GM12891 (cell line): ENCODE measurements around the gene EPB41L2.

ENCODE experiments used
- DNase-seq: peaks from one replicate; pipeline ENCODE4 v3.0.0; 2011; ENCODE audit warnings: low spot score; ENCODE audit not compliant: insufficient read length
- FAIRE-seq: peaks from 2 replicates; lab custom pipeline; 2011; peaks lifted over from hg19 to GRCh38; lab: Jason Lieb, UNC
- PAX5 ChIP-seq: IDR thresholded peaks from 2 replicates; pipeline ENCODE4 v1.6.1; 2011; ENCODE audit warnings: low read length, moderate library complexity, mild to moderate bottlenecking; ENCODE audit not compliant: insufficient read depth, severe bottlenecking
- POLR2A ChIP-seq: IDR thresholded peaks from 2 replicates; pipeline ENCODE4 v1.6.1; 2011; ENCODE audit warnings: low read depth, low read length, control low read depth
- POLR2AphosphoS5 ChIP-seq: IDR thresholded peaks from 2 replicates; pipeline ENCODE4 v1.6.1; 2011; ENCODE audit warnings: low read depth, low read length, control low read depth
- POU2F2 ChIP-seq: IDR thresholded peaks from 2 replicates; pipeline ENCODE4 v1.6.1; 2011; ENCODE audit warnings: low read depth, mild to moderate bottlenecking, control low read depth, low read length, moderate library complexity
- SPI1 ChIP-seq: IDR thresholded peaks from 2 replicates; pipeline ENCODE4 v1.6.1; 2011; ENCODE audit warnings: low read depth, low read length, control low read depth
- TAF1 ChIP-seq: IDR thresholded peaks from 2 replicates; pipeline ENCODE4 v1.6.1; 2011; ENCODE audit warnings: low read depth, low read length, control low read depth

EPB41L2 gene

DNA sequence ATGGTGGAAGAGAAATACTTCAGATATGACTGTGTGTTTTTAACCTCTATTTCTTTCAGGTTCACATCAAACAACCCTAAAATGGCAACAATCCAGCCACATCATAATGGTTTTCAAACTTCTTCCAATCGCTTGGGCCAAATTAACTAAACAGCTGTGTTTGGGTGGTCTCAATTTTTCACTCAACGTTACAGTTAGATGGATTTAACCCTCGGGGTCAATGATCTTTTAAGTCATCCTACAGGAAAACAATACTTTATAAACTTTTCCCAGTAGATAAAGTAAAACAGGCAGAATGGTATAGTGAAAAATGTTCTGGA lies 60.4 kb downstream of the EPB41L2 start:
- FAIRE-seq (no peak), DNase-seq (no peak)
- no peak for TF ChIP-seq POU2F2
- no peak for TF ChIP-seq POLR2A
- TF ChIP-seq PAX5, result no peak
- no peak for TF ChIP-seq TAF1

DNA sequence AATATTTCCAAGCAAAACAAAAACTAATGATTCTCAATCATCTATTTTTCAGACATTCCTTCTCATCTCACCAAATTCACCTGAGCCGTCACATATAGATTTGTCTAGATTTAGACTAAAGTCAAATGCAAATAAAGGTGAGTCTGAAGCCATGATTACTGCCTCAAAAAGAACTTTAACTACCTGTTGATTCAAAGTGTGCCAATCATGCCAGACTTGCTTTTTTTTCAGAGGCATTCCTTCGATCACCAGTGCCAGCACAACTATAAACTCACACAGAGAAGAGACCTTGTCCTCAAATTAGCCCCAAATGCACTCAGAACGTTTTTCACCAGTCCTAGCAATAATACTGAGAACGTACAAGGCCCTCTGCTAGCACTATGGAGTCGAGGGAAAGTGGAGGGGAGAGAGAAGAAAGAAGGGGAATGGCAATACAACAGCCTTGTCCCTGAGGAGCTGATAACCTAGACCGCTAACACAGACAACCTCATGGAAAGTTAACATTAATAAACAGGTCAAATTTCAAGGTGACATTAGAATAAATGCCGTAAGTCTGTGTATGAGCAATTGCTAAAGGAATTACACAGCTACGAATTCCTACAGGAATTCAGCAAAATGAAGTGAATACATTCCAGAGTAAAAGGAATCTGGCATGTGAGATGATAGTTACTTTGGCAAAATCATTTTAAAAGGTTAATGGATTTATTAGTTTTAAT lies 60.9 kb downstream of the EPB41L2 start:
- DNase-seq (no peak), FAIRE-seq (no peak)

DNA sequence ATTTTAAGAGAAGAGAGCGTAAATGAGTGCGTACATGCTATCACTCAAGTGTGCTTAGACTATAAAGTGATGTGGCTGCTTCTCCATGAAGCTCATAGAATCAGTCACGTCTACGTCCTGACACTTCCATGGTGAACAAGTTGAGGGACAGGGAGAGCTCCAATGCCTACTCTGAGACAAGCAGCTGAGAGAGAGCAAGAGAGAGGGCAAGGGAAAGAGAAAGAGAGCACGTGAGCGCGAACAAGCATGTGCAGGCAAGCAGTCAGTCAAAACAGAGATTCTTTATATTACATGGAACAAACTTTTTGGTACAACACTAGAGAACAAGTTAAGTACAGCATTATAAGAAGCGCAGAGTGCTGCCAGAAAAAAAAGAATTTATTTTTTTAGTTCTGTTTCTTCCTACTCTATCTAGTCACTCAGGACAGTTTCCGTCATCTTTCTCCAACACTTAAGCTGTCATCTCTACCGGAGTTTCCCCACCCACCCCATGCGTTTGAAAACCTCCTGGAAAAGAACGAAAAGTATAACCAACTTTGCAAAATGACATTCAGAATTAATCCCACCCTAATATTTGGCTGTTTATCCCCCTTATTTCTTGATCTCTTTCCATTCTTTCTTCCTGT lies 61.8 kb downstream of the EPB41L2 start:
- no peak for DNase-seq
- TF ChIP-seq PAX5, result no peak
- no peak for TF ChIP-seq POLR2A
- TF ChIP-seq SPI1, result no peak
- TF ChIP-seq POLR2AphosphoS5, result no peak
- TF ChIP-seq TAF1, result no peak
- TF ChIP-seq POU2F2, result no peak
- no peak for FAIRE-seq

More for the DNA sequence above, 60.9 kb downstream of the EPB41L2 start:
- TF ChIP-seq POU2F2 (no peak), PAX5 (no peak), POLR2AphosphoS5 (no peak), POLR2A (no peak), SPI1 (no peak), TAF1 (no peak)

DNA sequence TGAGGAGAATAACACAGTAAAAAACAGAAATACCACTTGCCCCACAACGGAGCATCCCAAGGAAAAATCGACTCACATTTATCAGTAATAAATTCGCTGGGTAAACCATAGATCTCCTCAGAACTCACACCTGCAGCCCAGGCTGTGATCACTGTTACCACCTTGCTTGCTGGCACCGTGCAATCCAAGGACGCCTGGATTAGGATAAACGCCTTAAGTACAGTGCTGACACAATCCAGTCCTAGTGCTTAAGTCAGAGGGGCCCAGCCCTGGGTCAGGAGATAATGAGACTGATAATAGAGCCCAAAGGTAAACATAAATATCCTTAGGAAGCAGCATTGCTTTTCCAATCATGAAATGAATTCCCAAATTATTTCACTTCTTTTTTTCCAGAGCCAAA lies 62.5 kb downstream of the EPB41L2 start:
- TF ChIP-seq PAX5 (no peak), POU2F2 (no peak), POLR2AphosphoS5 (no peak), POLR2A (no peak), SPI1 (no peak), TAF1 (no peak)
- no peak for FAIRE-seq
- no peak for DNase-seq

DNA sequence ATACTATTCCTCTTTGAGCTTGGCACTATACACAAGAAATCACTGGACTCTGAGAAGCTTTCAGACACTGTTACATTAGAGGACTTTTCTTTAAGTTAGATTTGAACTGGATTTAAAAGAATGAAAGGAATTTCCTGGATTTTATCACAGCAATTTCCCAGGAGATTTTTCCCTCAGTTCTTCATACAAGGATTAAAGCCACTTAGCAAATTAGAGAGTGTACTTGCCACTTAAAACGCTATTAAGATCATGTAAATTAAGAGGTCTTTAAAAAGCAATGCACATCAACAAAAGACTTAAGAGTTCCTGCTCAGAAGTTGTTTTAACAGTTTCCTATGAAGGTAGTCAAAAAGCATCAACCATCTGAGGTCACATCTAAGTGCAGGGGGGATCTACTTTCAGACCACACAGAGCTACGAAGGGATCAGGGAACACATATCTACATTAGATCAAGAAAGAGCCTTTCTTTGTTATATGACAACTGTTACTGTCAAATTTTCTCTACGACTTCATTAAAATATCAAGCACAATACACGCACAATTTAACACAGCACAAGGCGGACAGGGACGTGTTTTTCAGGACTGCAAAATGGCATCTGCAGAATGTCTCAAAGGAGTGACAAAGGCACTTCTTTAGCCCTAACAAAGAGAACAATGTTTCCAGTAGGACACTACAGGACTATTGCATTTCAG lies 65.8 kb downstream of the EPB41L2 start:
- TF ChIP-seq SPI1 (no peak), POLR2AphosphoS5 (no peak), POU2F2 (no peak), POLR2A (no peak), PAX5 (no peak), TAF1 (no peak)
- no peak for DNase-seq
- FAIRE-seq, result no peak

DNA sequence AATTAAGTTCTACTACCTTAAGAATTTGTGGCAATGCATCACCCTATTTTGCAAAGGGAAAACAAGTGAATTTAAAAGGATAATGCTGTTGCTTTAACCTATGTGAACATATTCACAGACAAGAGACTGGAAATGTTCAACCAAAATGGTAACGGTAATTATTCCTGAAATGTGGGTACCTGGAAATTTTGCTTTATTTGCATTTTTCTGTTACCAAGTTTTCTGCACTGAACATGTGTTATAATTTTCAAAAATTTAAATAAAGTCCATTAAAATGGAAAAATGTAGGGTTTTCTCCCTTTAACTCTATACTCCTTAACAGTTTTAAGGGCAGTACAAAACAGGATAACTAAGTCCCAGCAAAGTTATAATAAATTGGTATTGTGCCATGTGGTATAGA lies 66.4 kb downstream of the EPB41L2 start:
- TF ChIP-seq POLR2AphosphoS5, result no peak
- no peak for FAIRE-seq
- no peak for DNase-seq

DNA sequence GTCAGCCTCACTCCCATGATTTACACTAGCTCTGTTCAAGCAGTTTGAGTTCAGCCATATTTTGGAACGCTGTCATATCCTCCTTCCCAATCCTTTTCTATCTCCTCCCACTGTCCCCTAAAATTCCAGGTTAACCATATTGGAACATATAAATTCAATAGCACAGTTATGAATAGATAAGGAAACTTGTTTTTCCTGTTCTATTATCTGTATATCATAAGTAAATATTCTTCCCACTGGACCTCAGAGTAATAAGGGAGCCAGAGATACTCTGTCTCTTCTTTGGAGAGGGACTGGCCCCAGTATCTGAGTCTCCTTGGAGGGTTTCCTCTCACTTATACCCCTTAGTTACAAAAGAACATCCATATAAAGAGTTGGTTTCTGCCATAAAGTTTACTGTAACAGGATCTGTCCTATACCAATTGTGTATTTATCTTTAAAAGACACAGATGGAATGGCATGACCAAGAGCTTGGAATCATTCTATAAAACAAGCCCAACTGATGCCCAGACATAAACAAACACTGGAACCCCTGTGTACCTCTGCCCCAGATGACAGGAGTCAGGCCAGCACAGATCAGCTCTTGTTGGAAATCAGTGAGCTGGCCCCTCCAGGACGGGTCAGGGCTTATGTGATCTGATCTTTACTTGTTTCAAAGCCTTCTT lies 67.1 kb downstream of the EPB41L2 start:
- no peak for FAIRE-seq
- no peak for TF ChIP-seq POLR2AphosphoS5
- no peak for TF ChIP-seq POLR2A
- TF ChIP-seq PAX5, result no peak
- TF ChIP-seq SPI1, result no peak
- TF ChIP-seq POU2F2, result no peak
- no peak for TF ChIP-seq TAF1

DNA sequence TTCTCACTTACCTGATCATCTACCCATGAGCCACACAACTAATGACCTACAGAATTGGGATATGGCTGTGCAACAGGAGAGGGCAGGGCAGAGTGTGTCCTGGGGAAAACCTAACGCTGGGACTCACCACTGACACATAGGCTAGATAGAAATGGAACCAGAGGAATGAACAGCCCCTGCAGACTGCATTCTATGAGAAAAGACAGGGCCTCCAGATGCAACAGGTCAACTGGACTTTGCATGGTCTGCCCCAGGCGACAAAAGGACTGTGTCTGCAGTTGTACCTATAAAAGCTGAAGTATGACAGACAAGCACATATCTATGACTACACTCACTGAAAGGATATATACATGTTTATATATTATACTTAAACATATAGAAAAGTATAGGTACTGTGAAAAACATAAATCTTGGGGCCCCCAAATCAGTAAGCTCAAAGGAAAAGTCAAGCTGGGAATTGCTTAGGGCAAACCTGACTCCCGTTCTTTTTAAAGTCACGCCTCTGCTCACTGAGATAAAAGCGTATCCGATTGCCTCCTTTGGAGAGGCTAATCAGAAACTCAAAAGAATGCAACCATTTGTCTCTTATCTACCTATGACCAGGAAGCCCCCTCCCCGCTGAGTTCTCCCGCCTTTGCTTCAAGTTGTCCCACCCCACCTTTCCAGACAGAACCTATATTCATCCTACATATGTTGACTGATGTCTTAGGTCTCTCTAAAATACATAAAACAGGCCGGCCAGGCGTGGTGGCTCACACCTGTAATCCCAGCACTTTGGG lies 68.5 kb downstream of the EPB41L2 start:
- FAIRE-seq, result no peak

More for the DNA sequence above, 67.1 kb downstream of the EPB41L2 start:
- DNase-seq, result no peak

DNA sequence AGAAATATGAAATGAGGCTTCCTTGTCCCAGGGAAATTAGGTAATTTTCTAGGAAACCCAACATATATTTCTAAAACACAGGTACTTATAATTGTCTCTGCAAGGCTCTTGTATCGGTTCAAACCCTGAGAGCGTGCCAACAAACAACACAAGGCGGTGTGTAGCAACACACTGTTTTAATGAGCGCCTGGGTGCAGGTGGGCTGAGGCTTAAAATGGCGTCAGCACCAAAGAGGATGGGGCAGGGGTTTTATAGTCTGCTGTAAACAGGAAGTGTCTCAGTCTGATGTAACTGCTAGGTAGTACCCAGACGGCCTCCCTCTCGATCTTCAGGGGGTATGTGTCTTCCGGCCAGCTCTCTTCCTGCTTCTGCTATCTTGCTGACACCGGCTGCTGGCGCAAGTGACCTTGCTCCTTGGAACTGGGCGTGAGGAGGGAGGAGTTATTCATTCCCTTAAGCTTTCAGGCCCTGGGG lies 69.7 kb downstream of the EPB41L2 start:
- no peak for FAIRE-seq
- DNase-seq, result no peak
- TF ChIP-seq POLR2AphosphoS5 (no peak), TAF1 (no peak), SPI1 (no peak), POU2F2 (no peak), POLR2A (no peak), PAX5 (no peak)

More for the DNA sequence above, 68.5 kb downstream of the EPB41L2 start:
- TF ChIP-seq POLR2A (no peak), SPI1 (no peak)
- DNase-seq, result no peak
